ENCODE data around the gene SORCS2. TPM values are rescaled to one million over a fixed set of nuclear protein-coding genes. Genes with fewer than 3 reads are reported as not detected.
A peak's percentile ranks its signal among the peaks of the same experiment; 100 is the strongest.

SORCS2 gene
- total and polyA plus RNA-seq, 2 of the 13 experiments (the other 11 are each of a cell fraction or from before 2014, with no cell fraction given), result 0.82 to 1.0 TPM

DNA sequence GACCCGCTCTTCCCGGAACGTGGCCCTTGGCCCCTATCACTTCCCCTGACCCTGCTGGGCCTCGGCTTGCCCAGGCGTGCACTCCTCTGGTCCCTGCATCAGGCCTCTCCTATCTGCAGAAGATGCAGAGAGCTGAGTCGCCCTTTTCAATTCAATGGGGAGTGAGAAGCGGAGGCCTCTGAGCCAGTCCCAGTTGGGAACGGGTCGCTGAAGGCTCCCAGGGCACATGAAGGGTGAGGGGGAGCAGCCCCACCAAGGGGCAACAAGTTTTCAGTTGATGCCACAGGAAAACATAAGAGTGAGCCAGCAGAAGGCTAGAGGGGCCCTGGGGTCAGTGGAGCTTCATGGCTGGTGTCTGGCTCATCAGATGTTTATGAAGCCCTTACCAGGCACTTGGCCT is 225.3 kb downstream of the SORCS2 start (continued):
- TF ChIP-seq, protein P1, sequence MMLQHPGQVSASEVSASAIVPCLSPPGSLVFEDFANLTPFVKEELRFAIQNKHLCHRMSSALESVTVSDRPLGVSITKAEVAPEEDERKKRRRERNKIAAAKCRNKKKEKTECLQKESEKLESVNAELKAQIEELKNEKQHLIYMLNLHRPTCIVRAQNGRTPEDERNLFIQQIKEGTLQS (CRISPR knock-in tag; IDR thresholded peaks at IDR 0.05), result no peak
- no peak for TF ChIP-seq ARHGAP35 (CRISPR knock-in tag; IDR thresholded peaks at IDR 0.05; ENCODE audit: borderline replicate concordance)
- TF ChIP-seq ZNF382 (CRISPR knock-in tag; IDR thresholded peaks at IDR 0.05; ENCODE audit: borderline replicate concordance), result no peak
- TF ChIP-seq ZSCAN21 (CRISPR knock-in tag; IDR thresholded peaks at IDR 0.05; ENCODE audit: borderline replicate concordance), result no peak
- no peak for TF ChIP-seq ESRRA (CRISPR knock-in tag; IDR thresholded peaks at IDR 0.05; ENCODE audit: low read depth)
- TF ChIP-seq PLRG1 (conservative IDR thresholded peaks at IDR 0.05), result no peak
- TF ChIP-seq ZNF20 (CRISPR knock-in tag; IDR thresholded peaks at IDR 0.05), result no peak
- no peak for TF ChIP-seq GPN1 (CRISPR knock-in tag; IDR thresholded peaks at IDR 0.05; ENCODE audit: borderline replicate concordance)
- TF ChIP-seq ZNF772 (CRISPR knock-in tag; IDR thresholded peaks at IDR 0.05), result no peak
- TF ChIP-seq SNAPC2 (CRISPR knock-in tag; IDR thresholded peaks at IDR 0.05), result no peak
- no peak for TF ChIP-seq POLR2AphosphoS5 (IDR thresholded peaks at IDR 0.05; ENCODE audit: low read depth, low read length)
- no peak for TF ChIP-seq HMG20B (CRISPR knock-in tag; conservative IDR thresholded peaks at IDR 0.05)

DNA sequence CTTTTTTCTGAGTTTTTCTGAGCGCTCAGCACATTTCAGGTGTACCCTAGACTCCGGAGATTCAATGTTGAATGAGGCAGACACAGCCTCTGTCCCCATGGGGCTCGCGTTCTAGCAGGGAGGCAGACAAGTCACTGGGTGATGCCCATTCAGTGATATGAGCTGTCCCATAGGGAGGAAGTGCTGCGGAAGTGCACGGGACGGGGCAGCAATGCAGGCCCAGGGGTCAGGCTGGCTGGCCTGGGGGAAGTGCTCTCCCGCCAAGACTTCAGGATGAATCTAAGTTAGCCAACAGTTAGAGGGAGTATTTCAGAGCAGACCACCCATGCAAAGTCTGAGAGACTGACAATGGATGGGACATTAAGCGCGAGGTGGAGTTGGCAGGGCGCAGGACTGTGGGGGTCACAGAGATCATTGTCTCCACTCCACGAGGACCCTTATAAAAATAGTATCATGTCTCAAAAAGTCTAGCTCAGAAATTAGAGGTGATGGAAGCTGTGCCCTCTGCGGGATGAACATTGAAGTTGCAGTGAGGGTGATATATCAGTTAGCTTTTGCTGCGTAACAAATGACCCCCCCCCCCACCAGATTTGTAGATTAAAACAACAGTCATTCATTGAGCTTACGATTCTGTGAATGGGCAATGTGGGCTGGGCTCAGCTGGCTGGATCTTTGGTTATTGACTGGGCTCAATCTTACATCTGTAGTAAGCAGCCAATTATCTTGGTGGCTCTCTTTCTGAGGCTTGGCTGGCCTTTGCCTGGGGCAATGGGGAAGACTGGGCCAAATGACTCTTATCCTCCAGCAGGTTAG is 226.0 kb downstream of the SORCS2 start:
- CTCF ChIA-PET (ENCODE audit: low intra/inter-chr PET ratio, low total read pairs), result no interaction called here
- ATAC-seq, result no peak
- FAIRE-seq, result no peak
- TF ChIP-seq, protein P2, sequence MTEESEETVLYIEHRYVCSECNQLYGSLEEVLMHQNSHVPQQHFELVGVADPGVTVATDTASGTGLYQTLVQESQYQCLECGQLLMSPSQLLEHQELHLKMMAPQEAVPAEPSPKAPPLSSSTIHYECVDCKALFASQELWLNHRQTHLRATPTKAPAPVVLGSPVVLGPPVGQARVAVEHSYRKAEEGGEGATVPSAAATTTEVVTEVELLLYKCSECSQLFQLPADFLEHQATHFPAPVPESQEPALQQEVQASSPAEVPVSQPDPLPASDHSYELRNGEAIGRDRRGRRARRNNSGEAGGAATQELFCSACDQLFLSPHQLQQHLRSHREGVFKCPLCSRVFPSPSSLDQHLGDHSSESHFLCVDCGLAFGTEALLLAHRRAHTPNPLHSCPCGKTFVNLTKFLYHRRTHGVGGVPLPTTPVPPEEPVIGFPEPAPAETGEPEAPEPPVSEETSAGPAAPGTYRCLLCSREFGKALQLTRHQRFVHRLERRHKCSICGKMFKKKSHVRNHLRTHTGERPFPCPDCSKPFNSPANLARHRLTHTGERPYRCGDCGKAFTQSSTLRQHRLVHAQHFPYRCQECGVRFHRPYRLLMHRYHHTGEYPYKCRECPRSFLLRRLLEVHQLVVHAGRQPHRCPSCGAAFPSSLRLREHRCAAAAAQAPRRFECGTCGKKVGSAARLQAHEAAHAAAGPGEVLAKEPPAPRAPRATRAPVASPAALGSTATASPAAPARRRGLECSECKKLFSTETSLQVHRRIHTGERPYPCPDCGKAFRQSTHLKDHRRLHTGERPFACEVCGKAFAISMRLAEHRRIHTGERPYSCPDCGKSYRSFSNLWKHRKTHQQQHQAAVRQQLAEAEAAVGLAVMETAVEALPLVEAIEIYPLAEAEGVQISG (CRISPR knock-in tag; IDR thresholded peaks at IDR 0.05), result no peak
- TF ChIP-seq NR2F6 (IDR thresholded peaks at IDR 0.05) (no peak), NR2F6 (CRISPR knock-in tag; IDR thresholded peaks at IDR 0.05) (no peak), FLYWCH1 (CRISPR knock-in tag; IDR thresholded peaks at IDR 0.05) (no peak), RBAK (CRISPR knock-in tag; IDR thresholded peaks at IDR 0.05) (peak; percentile 91), ZFP41 (CRISPR knock-in tag; IDR thresholded peaks at IDR 0.05; ENCODE audit: borderline replicate concordance) (no peak), ZBTB42 (CRISPR knock-in tag; IDR thresholded peaks at IDR 0.05) (no peak)
- TF ChIP-seq, protein P3, sequence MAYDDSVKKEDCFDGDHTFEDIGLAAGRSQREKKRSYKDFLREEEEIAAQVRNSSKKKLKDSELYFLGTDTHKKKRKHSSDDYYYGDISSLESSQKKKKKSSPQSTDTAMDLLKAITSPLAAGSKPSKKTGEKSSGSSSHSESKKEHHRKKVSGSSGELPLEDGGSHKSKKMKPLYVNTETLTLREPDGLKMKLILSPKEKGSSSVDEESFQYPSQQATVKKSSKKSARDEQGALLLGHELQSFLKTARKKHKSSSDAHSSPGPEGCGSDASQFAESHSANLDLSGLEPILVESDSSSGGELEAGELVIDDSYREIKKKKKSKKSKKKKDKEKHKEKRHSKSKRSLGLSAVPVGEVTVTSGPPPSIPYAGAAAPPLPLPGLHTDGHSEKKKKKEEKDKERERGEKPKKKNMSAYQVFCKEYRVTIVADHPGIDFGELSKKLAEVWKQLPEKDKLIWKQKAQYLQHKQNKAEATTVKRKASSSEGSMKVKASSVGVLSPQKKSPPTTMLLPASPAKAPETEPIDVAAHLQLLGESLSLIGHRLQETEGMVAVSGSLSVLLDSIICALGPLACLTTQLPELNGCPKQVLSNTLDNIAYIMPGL (CRISPR knock-in tag; IDR thresholded peaks at IDR 0.05; ENCODE audit: borderline replicate concordance in 1 of 2, low read depth in 1 of 2), result no peak

More for the DNA sequence above, 226.0 kb downstream of the SORCS2 start:
- Histone ChIP-seq H2AFZ (ENCODE audit: low read length) (no peak overlapping the region), H3K9me3 (ENCODE audit: low read length) (no peaks in the 10 kb centered on the region), H3K4me3 (replicated peaks in 1 of 3; ENCODE audit: insufficient read depth in 1 of 3, low read depth in 2 of 3, low read length in 3 of 3) (no peak overlapping the region), H3K36me3 (replicated peaks in 1 of 2; ENCODE audit: control insufficient read depth in 1 of 2, insufficient read depth in 2 of 2, low read length in 2 of 2) (no peaks in the 10 kb centered on the region), H3K4me2 (ENCODE audit: low read depth, low read length) (no peak overlapping the region), H3K4me1 (ENCODE audit: insufficient read depth, low read length) (no peaks in the 10 kb centered on the region), H3K27ac (ENCODE audit: extremely low read length, insufficient read depth, low read length) (no peak overlapping the region), H4K20me1 (ENCODE audit: insufficient read depth, low read length) (no peaks in the 10 kb centered on the region), H3K27me3 (ENCODE audit: control insufficient read depth in 1 of 2, insufficient read depth in 2 of 2, low read length in 2 of 2) (no peaks in the 10 kb centered on the region; a peak in 1 of 5 replicates), H3K79me2 (ENCODE audit: insufficient read depth, low read length) (no peaks in the 10 kb centered on the region), H3K9ac (ENCODE audit: insufficient read depth, low read depth, low read length) (no peak overlapping the region)
- POLR2A ChIA-PET, result no interaction called here
- BruUV-seq (replicated peaks), result no TSS peak
- DNase-seq (ENCODE audit: low spot score), result no peak
- in situ Hi-C loops (cut with HindIII; ENCODE audit: extremely low pct_ligation_motif_present, low pct_unique_long_range_greater_than_20kb), result no loop called here
- intact Hi-C loops (cut with micrococcal nuclease; ENCODE audit: unreplicated experiment), result no loop called here
- 78% methylated on average over 15 of the region's 15 CpGs for WGBS (ENCODE audit: low lambda C conversion rate)
